ENCODE data around the gene QPCTL. TPM values are rescaled to one million over a fixed set of nuclear protein-coding genes. Genes with fewer than 3 reads are reported as not detected.
"Not testable (repeated sequence)": the region's sequence is repeated elsewhere in the genome, so short reads cannot be mapped to it uniquely, and the experiment has no call there.

Gene QPCTL
- total and polyA plus RNA-seq, 4 donors = 6.3 to 13.3 (median 9.4) TPM

DNA sequence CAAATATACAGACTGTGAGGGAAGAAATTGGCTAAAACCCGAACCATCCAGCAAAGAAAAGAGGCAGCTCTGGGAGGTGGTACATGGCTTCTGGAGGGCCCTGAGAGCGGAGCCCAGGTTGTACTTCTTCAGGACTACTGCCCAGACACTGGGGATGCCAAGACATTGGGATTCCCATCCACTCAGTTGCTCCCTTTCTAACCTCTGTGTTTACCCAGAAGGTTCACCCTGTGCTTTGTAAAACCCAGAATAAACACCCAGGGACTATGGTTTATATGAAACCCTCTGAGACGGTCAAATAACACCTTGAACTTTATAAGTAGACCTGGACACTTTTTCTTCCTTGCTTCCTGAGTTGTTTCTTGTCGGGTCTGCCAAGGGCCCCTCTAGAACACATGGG lies 50.5 kb downstream of the QPCTL start:
- DNase-seq (no peak), ATAC-seq (ENCODE audit: insufficient read depth, low FRiP score) (no peak)
- WGBS, 2 donors = 69 to 74% methylated on average over 4 of the region's 4 CpGs
- Histone ChIP-seq H3K9ac (ENCODE audit: insufficient read depth in 1 of 2, low read length in 2 of 2) (no peak overlapping the region), H3K4me1 (ENCODE audit: control insufficient read depth in 5 of 5, insufficient read depth in 5 of 5, low read length in 5 of 5) (no peaks in the 10 kb centered on the region), H3K36me3 (ENCODE audit: control insufficient read depth in 4 of 4, insufficient read depth in 4 of 4, low read length in 4 of 4) (no peaks in the 10 kb centered on the region), H3K9me3 (ENCODE audit: control insufficient read depth in 4 of 4, insufficient read depth in 3 of 4, low read length in 3 of 4) (no peaks in the 10 kb centered on the region), H3K4me3 (no peak overlapping the region), H3K27ac (ENCODE audit: low read depth in 1 of 2, low read length in 1 of 2) (no peak overlapping the region), H3K27me3 (ENCODE audit: control insufficient read depth in 3 of 3, insufficient read depth in 3 of 3, low read length in 2 of 3) (no peaks in the 10 kb centered on the region)
- no peak for TF ChIP-seq CTCF (IDR thresholded peaks at IDR 0.05; ENCODE audit: control extremely low read depth, extremely low read depth)

DNA sequence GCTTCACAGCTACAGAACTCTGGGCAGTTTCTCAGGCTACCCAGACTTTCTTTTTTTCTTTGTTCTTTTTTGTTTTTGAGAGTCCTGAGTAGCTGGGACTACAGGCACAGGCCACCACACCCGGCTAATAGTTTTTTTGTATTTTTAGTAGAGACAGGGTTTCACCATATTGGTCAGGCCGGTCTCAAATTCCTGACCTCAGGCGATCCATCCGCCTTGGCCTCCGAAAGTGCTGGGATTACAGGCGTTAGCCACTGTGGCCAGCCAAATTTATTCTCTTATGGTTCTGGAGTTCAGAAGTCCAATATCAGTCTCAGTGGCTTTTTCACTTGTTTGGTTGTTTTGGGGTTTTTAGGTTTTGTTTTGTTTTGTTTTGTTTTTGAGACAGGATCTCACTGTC lies 53.1 kb downstream of the QPCTL start:
- H3K4me1 ChIP-seq (ENCODE audit: control insufficient read depth in 5 of 5, insufficient read depth in 5 of 5, low read length in 5 of 5) = no peaks in the 10 kb centered on the region
- no peaks in the 10 kb centered on the region for H3K9me3 ChIP-seq (ENCODE audit: control insufficient read depth in 4 of 4, insufficient read depth in 3 of 4, low read length in 3 of 4)
- ATAC-seq (ENCODE audit: insufficient read depth, low FRiP score) = no peak
- no peaks in the 10 kb centered on the region for H3K36me3 ChIP-seq (ENCODE audit: control insufficient read depth in 4 of 4, insufficient read depth in 4 of 4, low read length in 4 of 4)
- WGBS, 2 donors = 90 to 91% methylated on average over 6 of the region's 6 CpGs
- no peak for TF ChIP-seq CTCF (IDR thresholded peaks at IDR 0.05; ENCODE audit: control extremely low read depth, extremely low read depth)
- no peak overlapping the region for H3K4me3 ChIP-seq
- H3K27me3 ChIP-seq (ENCODE audit: control insufficient read depth in 3 of 3, insufficient read depth in 3 of 3, low read length in 2 of 3) = no peaks in the 10 kb centered on the region
- DNase-seq = no peak
- no peak overlapping the region for H3K27ac ChIP-seq (ENCODE audit: low read depth in 1 of 2, low read length in 1 of 2)
- H3K9ac ChIP-seq (ENCODE audit: insufficient read depth in 1 of 2, low read length in 2 of 2) = no peak overlapping the region

GRCh38 chr19:45746866-45747265 lies 54.4 kb downstream of the QPCTL start:
- ATAC-seq (ENCODE audit: insufficient read depth, low FRiP score) (no peak), DNase-seq (no peak)
- no peaks in the 10 kb centered on the region for H3K27me3 ChIP-seq (ENCODE audit: control insufficient read depth in 3 of 3, insufficient read depth in 3 of 3, low read length in 2 of 3)
- no peaks in the 10 kb centered on the region for H3K9me3 ChIP-seq (ENCODE audit: control insufficient read depth in 4 of 4, insufficient read depth in 3 of 4, low read length in 3 of 4)
- TF ChIP-seq CTCF (IDR thresholded peaks at IDR 0.05; ENCODE audit: control extremely low read depth, extremely low read depth) = no peak
- no peak overlapping the region for H3K4me3 ChIP-seq
- no peak overlapping the region for H3K9ac ChIP-seq (ENCODE audit: insufficient read depth in 1 of 2, low read length in 2 of 2)
- H3K27ac ChIP-seq (ENCODE audit: low read depth in 1 of 2, low read length in 1 of 2) = no peak overlapping the region
- H3K36me3 ChIP-seq (ENCODE audit: control insufficient read depth in 4 of 4, insufficient read depth in 4 of 4, low read length in 4 of 4) = no peaks in the 10 kb centered on the region
- WGBS, 2 donors = 77 to 84% methylated on average over 5 of the region's 5 CpGs
- no peaks in the 10 kb centered on the region for H3K4me1 ChIP-seq (ENCODE audit: control insufficient read depth in 5 of 5, insufficient read depth in 5 of 5, low read length in 5 of 5)

- TF ChIP-seq CTCF (IDR thresholded peaks at IDR 0.05; ENCODE audit: control extremely low read depth, extremely low read depth) = no peak
- no peak overlapping the region for H3K9ac ChIP-seq (ENCODE audit: insufficient read depth in 1 of 2, low read length in 2 of 2)
- no peaks in the 10 kb centered on the region for H3K4me1 ChIP-seq (ENCODE audit: control insufficient read depth in 5 of 5, insufficient read depth in 5 of 5, low read length in 5 of 5)
- DNase-seq (no peak), ATAC-seq (ENCODE audit: insufficient read depth, low FRiP score) (no peak)
- no peak overlapping the region for H3K4me3 ChIP-seq
- H3K27me3 ChIP-seq (ENCODE audit: control insufficient read depth in 3 of 3, insufficient read depth in 3 of 3, low read length in 2 of 3) = no peaks in the 10 kb centered on the region
- no peak overlapping the region for H3K27ac ChIP-seq (ENCODE audit: low read depth in 1 of 2, low read length in 1 of 2)
- 89 to 94% methylated on average over 5 of the region's 5 CpGs for WGBS, 2 donors
- H3K36me3 ChIP-seq (ENCODE audit: control insufficient read depth in 4 of 4, insufficient read depth in 4 of 4, low read length in 4 of 4) = no peaks in the 10 kb centered on the region
- H3K9me3 ChIP-seq (ENCODE audit: control insufficient read depth in 4 of 4, insufficient read depth in 3 of 4, low read length in 3 of 4) = no peaks in the 10 kb centered on the region
These were observed 55.0 kb downstream of the QPCTL start for GRCh38 chr19:45747513-45747912.

GRCh38 chr19:45751483-45751882 lies 59.0 kb downstream of the QPCTL start:
- H3K4me1 ChIP-seq (ENCODE audit: control insufficient read depth in 5 of 5, insufficient read depth in 5 of 5, low read length in 5 of 5); H3K27me3 ChIP-seq (ENCODE audit: control insufficient read depth in 3 of 3, insufficient read depth in 3 of 3, low read length in 2 of 3); H3K4me3 ChIP-seq; H3K27ac ChIP-seq (ENCODE audit: low read depth in 1 of 2, low read length in 1 of 2); DNase-seq; H3K36me3 ChIP-seq (ENCODE audit: control insufficient read depth in 4 of 4, insufficient read depth in 4 of 4, low read length in 4 of 4); H3K9ac ChIP-seq (ENCODE audit: insufficient read depth in 1 of 2, low read length in 2 of 2); ATAC-seq (ENCODE audit: insufficient read depth, low FRiP score); H3K9me3 ChIP-seq (ENCODE audit: control insufficient read depth in 4 of 4, insufficient read depth in 3 of 4, low read length in 3 of 4): not testable (repeated sequence)
- WGBS, 2 donors = 89 to 96% methylated on average over 10 of the region's 10 CpGs

Measured in lung (tissue), 12 donors.